NCI-H1048 (cell line): ENCODE results near the gene ACAP2.
"Not testable (repeated sequence)": the region's sequence is repeated elsewhere in the genome, so short reads cannot be mapped to it uniquely, and the experiment has no call there.

Experiments
- DNase-seq: peaks from one replicate; lab custom pipeline; 2025; lab: John Stamatoyannopoulos, UW

Gene ACAP2

DNA sequence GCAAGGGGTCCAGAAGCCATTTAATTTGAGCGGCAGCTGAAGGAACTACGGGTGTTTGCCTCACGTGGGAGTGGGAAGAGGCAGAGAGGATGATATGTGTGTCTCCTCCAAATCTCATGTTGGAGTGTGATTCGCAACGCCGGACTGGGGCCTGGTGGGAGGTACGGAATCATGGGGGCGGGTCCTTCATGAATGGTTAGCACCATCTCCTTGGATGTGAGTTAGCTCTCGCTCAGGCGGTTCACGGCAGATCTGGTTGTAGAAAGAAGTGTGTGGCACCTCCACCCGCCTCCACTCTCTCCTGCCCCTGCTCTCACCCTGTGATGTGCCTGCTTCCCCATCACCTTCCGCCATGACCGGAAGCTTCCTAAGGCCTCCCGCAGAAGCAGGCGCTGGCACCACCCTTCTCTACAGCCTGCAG lies 197.3 kb downstream of the ACAP2 start:
- DNase-seq = no peak

DNA sequence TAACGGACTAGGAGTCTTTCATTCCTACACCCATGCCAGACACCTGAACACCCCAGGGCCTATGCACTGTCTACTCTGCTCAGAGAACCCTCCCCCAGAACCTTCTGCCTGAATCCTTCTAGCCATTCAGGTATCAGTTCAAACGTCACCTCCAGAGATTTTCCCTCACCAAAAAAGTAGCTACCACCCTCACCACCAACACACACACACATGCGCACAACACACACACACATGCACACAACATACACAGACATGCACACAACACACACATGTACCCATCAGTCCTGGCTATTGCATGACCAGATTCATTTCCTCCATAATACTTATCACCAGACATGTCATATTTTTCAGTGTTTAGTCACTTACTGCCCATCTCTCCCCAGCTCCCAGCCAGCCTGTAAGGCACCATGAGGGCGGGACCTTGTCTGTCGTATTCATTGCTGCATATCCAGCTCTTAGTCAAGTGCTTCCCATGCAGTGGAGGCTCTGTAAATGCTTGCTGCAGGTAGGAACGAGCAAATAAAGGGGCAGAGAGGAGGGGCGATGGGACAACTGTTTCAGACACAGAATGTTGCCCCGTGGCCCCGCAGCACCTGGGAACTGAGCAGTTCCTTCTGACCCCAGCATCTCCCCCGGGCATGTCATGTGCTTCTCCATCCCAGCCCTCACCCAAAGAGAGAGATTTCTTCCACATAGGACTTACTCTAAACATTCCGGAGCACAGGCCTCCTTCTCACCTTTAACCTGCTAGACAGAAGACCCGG lies 201.0 kb downstream of the ACAP2 start:
- DNase-seq = no peak

- DNase-seq = no peak
Measured at GRCh38 chr3:195240939-195241338, 201.9 kb downstream of the ACAP2 start.

GRCh38 chr3:195240171-195240701 lies 202.6 kb downstream of the ACAP2 start:
- DNase-seq = no peak

- no peak for DNase-seq
Measured at GRCh38 chr3:195239121-195239520, 203.7 kb downstream of the ACAP2 start.

DNA sequence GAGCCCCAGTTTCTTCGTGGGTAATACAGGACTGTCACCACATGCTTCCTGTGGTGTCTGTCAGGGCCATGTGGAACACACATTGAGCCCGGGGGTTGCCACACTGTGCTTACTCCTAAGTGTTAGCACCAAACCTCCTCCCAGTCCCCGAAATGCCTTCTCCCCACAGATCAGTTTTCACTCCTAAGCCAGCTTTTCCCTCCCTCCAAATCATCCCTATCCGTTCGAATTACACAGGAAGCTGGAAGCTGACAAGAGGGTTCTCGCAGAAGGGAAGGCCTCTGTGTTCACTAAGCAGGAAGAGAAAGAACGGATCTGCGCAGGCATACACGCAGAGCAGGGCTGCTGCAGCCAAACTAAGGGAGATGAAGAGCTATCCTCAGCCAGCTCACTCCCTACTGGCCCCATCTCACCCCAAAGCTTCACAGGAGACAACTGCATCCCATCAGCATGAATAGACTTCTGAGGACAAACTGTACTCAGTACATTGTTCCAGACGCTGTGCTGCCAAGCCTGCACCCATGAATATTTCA lies 204.2 kb downstream of the ACAP2 start:
- no peak for DNase-seq

GRCh38 chr3:195238081-195238571 lies 204.7 kb downstream of the ACAP2 start:
- no peak for DNase-seq

DNA sequence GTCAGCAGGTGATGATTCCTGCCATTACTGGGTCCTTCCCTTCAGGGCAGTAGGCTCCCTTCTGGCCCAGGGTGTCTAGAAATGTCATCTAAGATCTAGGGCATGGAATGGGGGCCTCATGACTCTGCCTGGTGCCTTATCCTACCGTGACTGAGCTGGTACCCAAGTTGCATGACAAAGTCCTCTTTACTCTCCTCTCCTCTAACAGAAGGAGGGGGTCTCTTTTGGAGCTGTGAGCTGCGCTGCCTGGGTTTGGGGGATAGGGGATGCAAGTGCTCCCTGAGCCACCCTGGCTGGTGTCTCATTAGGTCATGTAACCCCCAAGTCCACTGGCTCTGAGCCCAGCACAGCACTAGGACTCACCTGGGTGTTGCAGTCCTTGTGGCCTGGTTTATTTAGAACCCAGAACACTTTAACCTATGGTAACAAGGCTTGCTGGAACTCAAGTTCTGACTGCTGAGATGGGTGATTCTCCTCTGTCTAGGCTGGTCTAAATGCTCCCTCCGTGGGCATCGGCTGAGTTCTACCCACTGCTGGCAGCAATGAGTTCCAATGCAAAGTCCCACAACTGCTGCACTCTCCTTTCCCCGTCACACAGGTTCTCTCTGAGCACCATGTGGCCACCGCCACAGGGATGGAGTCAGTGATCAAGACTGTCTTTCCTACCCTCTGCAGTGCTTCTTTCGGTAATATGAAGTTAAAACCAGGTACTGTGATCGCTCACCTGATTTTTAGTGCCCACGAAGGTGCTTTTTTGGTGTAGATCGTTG lies 205.8 kb downstream of the ACAP2 start:
- no peak for DNase-seq

GRCh38 chr3:195236076-195236798 lies 206.6 kb downstream of the ACAP2 start:
- DNase-seq = no peak

DNA sequence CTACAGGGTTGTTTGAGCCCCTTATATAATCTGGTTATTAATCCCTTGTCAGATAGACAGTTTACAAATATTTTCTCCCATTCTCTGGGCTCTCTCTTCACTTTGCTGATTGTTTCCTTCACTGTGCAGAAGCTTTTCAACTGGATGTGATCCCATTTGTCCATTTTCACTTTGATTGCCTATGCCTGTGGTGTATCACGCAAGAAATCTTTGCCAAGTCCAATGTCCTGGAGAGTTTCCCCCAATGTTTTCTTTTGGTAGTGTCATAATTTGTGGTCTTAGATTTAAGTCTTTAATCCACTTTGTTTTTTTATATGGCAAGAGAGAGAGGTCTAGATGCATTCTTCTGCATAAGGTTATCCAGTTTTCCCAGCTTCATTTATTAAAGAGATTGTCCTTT lies 212.6 kb downstream of the ACAP2 start:
- no peak for DNase-seq

DNA sequence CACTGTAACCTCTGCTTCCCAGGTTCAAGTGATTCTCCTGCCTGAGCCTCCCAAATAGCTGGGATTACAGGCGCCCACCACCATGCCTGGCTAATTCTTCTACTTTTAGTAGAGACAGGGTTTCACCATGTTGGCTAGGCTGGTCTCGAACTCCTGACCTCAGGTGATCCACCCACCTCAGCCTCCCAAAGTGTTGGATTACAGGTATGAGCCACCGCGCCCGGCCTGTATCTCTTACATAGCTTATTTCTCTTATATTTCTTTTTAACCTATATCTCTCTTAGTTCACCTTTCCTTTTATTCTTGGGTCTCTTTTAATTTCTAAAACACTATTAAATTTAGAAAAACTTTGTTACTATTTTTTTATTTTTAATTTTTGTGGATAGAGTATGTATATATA lies 213.9 kb downstream of the ACAP2 start:
- not testable (repeated sequence) for DNase-seq

GRCh38 chr3:195227871-195228270 lies 214.9 kb downstream of the ACAP2 start:
- no peak for DNase-seq

GRCh38 chr3:195226900-195227447 lies 215.8 kb downstream of the ACAP2 start:
- DNase-seq = no peak

DNA sequence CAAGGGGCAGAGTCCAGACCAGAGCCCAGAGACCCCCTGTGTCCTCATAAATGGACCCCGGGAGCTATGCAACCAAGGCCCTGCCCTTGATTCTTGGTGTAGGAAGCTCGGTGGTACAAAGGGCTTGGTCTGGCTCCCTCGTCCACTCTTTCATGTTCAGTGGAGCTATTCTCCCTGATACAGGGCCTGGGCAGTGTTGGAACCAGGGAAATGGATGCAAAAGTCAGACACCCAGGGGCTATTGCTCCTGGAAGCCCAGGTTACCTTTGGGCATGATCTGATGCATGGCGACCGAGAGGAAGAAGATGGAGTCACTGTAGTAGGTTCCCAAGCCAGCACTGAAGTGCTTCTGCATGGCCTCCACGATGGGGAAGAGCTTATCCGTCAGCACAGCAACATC lies 216.4 kb downstream of the ACAP2 start:
- DNase-seq = no peak

DNA sequence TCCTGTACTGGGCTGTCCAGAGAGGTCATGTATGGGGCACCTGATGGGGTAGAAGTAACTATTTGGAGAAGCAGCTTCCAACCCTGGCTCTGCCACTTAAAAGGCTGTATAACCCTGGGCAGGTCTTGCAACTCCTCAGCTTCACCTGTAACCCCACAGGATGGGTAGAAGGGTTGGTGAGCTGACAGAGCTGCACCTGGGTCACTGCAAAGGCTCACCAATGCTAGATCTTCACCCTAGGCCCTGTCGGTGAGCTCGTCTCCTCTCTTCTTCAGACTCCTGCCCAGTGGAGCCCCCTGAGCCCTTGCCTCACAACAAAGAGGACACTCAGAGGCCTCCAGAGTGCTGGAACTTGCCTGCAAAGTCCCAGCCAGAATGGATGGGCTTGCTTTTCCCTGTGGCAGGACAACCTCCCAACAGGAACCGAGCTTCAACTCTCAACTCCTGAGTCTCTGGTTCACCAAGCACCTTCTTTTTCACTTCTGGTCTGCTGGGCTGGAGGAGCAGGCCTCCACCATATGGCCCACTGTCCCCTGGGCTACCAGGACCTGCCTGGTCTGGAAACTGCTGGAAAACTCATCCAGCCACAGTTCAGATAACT lies 217.7 kb downstream of the ACAP2 start:
- no peak for DNase-seq
